22Rv1 (cell line): Measurements from ENCODE around the gene NXPE3.

Experiments
- H3K27ac ChIP-seq: fragments of 450-650 bp; 2 replicates; pipeline ENCODE4 v1.5.1; 2017
- CTCF ChIP-seq: fragments of 450-650 bp; IDR thresholded peaks from 2 replicates; pipeline ENCODE4 v1.5.1; 2017; ENCODE audit warnings: mild to moderate bottlenecking
- ZFX ChIP-seq: fragments of 450-650 bp; IDR thresholded peaks from 2 replicates; pipeline ENCODE4 v1.6.1; 2017; ENCODE audit warnings: antibody characterized with exemption, borderline replicate concordance

The NXPE3 gene

DNA sequence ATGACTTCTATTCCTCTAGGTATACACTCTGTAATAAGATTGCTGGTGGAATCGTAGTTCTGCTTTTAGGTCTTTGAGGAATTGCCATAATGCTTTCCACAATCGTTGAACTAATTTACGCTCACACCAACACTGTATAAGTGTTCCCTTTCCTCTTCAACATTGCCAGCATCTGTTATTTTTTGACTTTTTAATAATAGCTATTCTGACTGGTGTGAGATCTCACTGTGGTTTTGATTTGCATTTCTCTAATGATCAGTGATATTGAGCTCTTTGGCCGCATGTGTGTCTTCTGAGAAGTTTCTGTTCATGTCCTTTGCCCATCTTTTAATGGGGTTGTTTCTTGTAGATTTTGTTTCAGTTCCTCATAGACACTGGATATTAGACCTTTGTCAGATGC lies 12.8 kb downstream of the NXPE3 start:
- TF ChIP-seq CTCF (no peak), ZFX (no peak)
- peak overlapping the region; percentile 80 for H3K27ac ChIP-seq

DNA sequence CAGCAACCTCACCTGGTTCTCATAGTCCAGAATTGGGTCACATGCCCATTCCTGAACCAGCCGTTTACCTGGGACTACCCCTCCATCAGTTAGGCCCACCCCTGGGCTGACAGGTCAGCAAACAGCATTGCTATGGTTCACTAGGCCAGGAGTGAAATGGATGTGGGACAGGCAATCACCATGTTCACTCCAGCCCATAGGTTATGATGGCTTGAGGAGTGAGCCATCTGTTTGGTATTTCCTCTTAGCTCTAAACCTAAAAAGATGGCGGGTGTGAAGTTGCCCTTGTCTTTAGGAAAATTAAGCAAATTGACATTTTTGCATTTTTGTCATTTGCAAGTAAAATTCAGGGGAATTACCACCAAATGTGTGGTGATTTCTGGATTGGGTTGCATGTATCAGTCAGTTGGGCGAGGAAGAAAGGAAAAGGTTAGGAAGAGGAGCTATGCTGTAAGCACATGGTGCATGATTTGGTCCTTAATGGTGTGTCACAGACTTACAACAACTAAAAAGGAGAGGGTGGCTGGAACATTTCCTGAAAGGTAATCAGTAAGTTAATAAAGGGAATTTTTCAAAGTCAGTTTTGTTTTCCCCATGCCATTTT lies 17.2 kb downstream of the NXPE3 start:
- TF ChIP-seq ZFX (no peak), CTCF (no peak)
- H3K27ac ChIP-seq = no peak overlapping the region

DNA sequence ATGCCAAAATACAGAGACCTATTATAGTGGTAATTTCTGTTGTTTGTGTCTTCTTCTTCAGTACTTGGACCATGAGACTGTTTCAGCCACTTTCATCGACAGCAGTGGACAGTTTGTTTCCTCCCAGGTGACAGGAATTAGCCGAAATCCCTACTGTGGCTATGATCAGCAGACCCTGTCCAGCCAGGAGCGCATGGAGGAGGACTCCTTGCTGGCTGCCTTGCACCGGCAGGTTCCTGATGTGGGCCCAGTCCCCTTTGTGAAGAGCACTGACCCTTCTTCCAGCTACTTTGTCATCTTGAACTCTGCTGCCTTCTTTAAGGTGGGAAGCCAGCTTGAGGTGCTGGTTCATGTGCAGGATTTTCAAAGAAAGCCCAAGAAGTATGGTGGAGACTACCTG lies 22.2 kb downstream of the NXPE3 start:
- no peak for TF ChIP-seq ZFX

GRCh38 chr3:101802179-101802578 lies 23.2 kb downstream of the NXPE3 start:
- no peak overlapping the region for H3K27ac ChIP-seq
- TF ChIP-seq CTCF = no peak
- no peak for TF ChIP-seq ZFX

More for the DNA sequence above, 22.2 kb downstream of the NXPE3 start:
- H3K27ac ChIP-seq = no peak overlapping the region

GRCh38 chr3:101803173-101803782 lies 24.3 kb downstream of the NXPE3 start:
- no peak overlapping the region for H3K27ac ChIP-seq
- peak; percentile 93 for TF ChIP-seq CTCF
- TF ChIP-seq ZFX = no peak

- TF ChIP-seq ZFX (no peak), CTCF (no peak)
- H3K27ac ChIP-seq = no peak overlapping the region
Observed at GRCh38 chr3:101803939-101804338, 24.9 kb downstream of the NXPE3 start.

DNA sequence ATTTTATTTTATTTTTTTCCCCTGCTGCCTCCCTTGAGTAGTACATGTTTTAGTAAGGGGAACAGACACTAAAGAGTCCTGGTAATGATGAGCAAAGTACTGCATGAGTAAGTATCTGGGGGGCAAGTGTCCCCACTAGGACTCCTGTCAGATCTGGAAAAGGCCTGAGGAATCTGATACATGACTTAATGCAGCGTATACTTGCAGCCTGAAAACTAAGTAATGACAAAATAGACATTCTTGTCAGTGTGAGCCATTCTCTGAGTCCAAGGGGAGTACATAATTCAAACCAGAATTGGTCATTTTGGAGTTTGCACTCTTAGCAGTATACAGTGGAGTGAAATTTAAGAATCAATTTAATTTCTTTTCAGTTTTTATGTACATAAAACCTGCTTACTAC lies 27.5 kb downstream of the NXPE3 start:
- no peak for TF ChIP-seq CTCF
- TF ChIP-seq ZFX = no peak
- H3K27ac ChIP-seq = no peak overlapping the region

DNA sequence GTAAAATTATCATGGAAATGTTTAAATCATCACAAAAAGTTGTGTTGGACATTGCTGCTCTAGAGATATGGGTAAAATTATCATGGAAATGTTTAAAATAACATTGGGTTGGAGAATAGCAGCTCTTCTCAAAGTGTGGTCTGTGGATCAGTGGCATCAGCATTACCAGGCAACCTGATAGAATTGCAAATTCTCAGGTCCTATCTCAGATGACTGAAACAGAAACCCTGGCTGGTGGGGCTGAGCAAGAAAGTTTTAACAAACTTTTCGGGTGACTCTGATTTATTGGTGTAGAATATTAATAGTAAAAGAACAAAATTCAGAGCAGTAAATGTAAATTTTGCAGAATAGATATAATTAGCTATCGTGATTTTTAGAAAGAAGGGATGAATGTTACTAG lies 28.9 kb downstream of the NXPE3 start:
- TF ChIP-seq ZFX (no peak), CTCF (no peak)
- no peak overlapping the region for H3K27ac ChIP-seq
